Retinal pigment epithelial cell (primary cell): ENCODE data around the gene SSR3.

ENCODE experiments used
- DNase-seq: peaks from one replicate; pipeline ENCODE4 v3.0.0-alpha.2; 2010; ENCODE audit warnings: low read depth
- H3K4me3 ChIP-seq: 2 replicates; pipeline ENCODE4 v1.5.1; 2011; ENCODE audit warnings: mild to moderate bottlenecking, low read length, control low read depth, moderate library complexity
- TF ChIP-seq, protein P1 (sequence below): conservative IDR thresholded peaks from 2 replicates; pipeline ENCODE4 v1.5.1; 2011; ENCODE audit warnings: low read depth, low read length, control low read depth, inconsistent platforms

SSR3 gene

DNA sequence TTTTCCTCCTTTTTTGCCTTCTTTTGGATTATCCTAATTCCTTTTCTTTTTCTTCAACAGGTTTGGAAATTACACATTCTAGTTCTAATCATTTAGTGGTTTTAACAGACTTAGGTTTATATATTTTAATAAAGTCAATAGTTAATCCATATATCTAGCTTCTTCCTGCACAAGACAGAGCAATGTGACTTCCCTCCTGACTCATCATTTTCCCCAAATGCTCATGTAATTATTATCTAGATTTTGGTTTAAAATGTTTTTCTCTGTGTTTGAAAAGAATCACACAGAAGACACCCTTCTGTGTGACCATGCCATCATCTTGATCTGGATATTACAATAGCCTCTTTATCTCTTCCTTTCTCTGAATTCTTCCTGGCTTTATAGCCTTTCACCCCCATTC lies 28.6 kb upstream of the SSR3 start:
- DNase-seq = no peak
- no peak overlapping the region for H3K4me3 ChIP-seq
- TF ChIP-seq, protein P1, sequence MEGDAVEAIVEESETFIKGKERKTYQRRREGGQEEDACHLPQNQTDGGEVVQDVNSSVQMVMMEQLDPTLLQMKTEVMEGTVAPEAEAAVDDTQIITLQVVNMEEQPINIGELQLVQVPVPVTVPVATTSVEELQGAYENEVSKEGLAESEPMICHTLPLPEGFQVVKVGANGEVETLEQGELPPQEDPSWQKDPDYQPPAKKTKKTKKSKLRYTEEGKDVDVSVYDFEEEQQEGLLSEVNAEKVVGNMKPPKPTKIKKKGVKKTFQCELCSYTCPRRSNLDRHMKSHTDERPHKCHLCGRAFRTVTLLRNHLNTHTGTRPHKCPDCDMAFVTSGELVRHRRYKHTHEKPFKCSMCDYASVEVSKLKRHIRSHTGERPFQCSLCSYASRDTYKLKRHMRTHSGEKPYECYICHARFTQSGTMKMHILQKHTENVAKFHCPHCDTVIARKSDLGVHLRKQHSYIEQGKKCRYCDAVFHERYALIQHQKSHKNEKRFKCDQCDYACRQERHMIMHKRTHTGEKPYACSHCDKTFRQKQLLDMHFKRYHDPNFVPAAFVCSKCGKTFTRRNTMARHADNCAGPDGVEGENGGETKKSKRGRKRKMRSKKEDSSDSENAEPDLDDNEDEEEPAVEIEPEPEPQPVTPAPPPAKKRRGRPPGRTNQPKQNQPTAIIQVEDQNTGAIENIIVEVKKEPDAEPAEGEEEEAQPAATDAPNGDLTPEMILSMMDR = no peak

DNA sequence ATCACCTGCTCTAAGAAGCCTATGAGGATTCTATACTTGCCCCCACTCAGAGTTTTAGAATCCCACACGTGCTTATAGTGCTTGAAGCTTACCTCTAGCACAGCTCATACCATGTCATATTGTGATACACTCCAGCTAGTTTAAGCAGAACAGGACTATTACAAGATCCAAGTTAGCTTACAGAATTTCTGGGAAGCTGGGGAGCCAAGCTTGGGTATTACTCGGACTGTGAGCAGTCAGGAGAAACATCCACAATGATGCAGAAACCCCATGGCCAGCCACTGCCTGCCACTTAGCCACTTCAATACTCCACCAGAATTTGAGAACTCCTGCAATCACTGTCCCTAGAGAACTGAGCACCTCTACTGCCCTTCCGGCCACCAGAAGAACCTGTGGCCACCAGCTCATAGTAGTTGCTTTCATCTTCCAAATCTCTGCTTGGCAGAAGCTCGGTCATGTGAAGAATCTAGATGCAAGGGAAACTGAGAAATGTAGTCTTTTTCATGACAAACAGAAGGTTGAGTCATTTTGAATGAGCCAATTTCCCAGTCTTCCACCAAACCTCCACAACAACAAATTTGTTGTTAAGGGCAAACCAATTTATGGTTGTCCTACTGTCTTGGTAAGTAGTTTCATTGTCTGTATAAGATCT lies 27.7 kb upstream of the SSR3 start:
- no peak for DNase-seq
- TF ChIP-seq, protein P1 = no peak
- no peak overlapping the region for H3K4me3 ChIP-seq

DNA sequence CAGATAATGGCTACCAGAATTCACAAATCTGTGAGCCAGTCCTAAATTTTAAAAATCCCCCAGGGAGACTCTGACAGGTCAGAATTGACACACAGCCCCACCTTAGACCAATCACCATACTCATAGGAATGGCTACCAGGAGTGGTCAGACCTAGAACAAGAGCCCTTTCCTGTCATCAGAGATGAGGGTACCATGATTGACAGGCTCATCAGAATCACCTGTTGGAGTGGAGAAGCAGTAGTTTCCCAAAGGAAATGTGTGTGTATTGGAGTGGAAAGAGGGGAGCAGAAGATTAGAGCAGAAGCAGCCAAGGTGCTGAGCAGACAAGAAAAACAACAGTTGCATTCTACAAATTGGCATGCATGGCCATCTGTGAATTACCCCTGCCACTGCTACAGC lies 27.0 kb upstream of the SSR3 start:
- no peak overlapping the region for H3K4me3 ChIP-seq
- TF ChIP-seq, protein P1 = no peak
- DNase-seq = no peak

DNA sequence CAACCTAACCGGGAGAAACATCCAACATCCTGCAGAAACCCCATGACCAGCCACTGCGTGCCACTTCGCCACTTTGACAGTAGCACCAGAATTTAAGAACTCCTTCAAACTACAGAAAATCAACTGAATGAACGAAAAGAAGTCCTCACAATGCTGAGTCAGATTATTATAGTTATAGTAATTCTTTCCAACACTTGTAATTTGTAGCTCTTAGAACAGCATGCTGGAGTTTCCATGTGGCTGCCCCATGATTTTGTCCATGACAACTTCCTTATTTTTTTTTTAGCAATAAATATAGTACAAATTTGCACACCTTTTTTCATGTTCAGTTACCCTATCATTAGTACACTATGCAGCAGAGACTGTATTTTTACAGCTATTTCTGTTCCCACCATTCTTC lies 26.1 kb upstream of the SSR3 start:
- no peak for DNase-seq
- TF ChIP-seq, protein P1 = no peak
- no peak overlapping the region for H3K4me3 ChIP-seq

DNA sequence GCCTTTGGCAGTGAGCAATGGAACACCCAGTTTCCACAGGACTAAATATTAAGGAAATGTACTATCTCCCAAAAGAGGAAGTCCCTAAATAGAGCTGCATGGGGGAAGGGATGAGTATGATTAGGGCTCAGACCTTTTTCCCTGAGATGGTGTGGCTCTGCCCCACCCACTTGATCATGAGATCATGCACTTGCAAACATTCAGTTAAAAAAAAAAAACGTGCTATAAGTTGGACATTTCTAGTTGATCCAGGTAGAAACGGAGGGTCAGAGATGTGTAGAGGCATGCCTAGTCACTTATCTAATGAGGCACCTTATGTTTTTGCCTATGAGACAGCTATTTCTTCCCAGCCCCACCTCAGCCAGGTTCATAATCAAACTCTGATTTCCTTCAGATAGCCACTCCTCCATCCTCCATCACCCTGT lies 24.5 kb upstream of the SSR3 start:
- DNase-seq = no peak
- TF ChIP-seq, protein P1 = no peak
- no peak overlapping the region for H3K4me3 ChIP-seq

DNA sequence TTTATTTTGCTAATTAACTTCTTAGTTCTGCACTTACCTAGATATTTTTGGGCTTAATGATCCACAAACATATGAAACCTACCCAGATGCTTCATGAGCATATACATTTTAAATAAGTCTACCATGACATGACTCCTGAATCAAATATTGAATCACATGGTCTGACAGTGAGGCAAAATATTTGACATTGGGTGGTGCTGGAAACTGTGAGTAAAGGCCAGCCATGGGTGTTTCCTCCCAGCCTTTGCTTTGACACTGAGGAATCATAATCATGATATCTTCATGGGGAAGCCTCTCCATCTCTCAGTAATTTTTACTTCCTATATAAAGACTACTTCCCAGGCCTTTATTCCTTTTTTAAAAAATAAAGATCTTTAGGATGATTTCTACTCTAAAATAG lies 22.8 kb upstream of the SSR3 start:
- DNase-seq = no peak
- TF ChIP-seq, protein P1 = no peak
- no peak overlapping the region for H3K4me3 ChIP-seq

DNA sequence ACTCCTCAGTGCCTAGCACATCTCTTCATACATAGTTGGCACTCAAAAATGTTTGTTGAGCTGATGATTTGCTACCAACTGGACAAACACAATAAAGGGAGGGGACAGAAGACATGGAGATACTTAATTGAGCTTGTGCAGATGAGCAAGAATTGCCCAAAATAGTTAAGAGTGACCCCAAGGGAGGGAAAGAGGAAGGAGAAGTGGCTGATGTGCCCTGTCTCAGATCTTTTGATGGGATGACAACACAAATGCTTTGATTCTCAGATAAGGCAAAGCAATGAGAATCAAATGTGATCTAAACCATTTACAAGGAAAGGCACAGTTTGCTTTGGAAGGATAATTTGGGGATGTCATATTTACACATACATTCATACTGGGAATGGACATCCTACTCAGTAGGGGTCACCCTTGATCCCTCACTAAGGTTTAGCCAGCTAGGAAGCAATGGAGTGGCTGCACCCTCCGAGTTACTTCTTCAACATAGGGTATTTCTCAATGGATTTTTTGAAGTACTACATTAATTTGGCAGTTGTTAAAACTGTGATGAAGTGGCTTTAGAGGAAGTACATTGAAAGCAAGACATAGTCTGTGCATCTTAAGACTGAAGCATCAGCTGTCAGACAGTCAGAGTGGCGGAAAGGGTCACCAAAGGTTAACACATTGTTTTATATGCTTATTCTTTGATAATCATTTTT lies 21.9 kb upstream of the SSR3 start:
- no peak overlapping the region for H3K4me3 ChIP-seq
- no peak for DNase-seq
- TF ChIP-seq, protein P1 = no peak
